ENCODE measurements around the gene CASQ2.
A peak's percentile ranks its signal among the peaks of the same experiment; 100 is the strongest.

Gene CASQ2

GRCh38 chr1:115670476-115671175 is 97.9 kb downstream of the CASQ2 start:
- intact Hi-C loops (cut with DNase I) = no loop called here
- DNase-seq = no peak

GRCh38 chr1:115669886-115670285 is 98.6 kb downstream of the CASQ2 start:
- no peak for DNase-seq
- intact Hi-C loops (cut with DNase I) = no loop called here

DNA sequence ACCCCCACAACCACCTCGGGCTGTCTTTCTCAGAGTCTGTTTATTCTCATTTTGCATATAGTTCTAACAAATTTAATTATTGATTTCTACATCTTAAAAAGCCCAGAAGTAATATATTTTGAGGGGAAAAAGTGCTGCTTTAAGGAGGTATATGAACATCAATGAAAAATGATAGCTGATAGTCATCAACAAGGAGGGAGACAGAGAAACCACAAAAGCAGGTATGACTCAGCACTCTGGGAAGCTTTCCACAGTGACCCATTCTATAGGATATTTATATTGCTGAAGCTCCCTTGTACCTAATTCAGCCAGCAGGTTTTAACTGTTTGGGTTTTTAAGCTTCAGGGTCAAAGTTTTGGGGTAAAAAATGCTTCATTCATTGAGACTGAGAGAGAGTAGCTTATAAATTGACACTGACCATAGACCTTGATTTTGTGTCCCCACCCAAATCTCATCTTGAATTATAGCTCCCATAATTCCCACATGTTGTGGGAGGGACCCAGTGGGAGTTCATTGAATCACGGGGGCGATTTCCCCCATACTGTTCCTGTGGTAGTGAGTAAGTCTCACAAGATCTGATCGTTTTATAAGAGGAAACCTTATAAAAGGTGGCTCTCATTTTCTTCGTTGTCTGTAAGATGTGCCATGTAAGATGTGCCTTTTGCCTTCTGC is 99.4 kb downstream of the CASQ2 start:
- intact Hi-C loops (cut with DNase I) = no loop called here
- DNase-seq = no peak

GRCh38 chr1:115668579-115668978 is 99.9 kb downstream of the CASQ2 start:
- intact Hi-C loops (cut with DNase I) = no loop called here
- DNase-seq = no peak

- peak in 3 of 10 donors; percentile 23 to 83 (median 26) for DNase-seq
- intact Hi-C loops (cut with DNase I) = no loop called here
These were observed 101.8 kb downstream of the CASQ2 start for GRCh38 chr1:115666702-115667101.

- no peak for DNase-seq
- intact Hi-C loops (cut with DNase I) = no loop called here
These were observed 102.3 kb downstream of the CASQ2 start for GRCh38 chr1:115666206-115666605.

GRCh38 chr1:115665319-115666096 is 103.0 kb downstream of the CASQ2 start:
- no peak for DNase-seq
- intact Hi-C loops (cut with DNase I) = no loop called here

GRCh38 chr1:115661157-115661556 is 107.4 kb downstream of the CASQ2 start:
- no peak for DNase-seq
- intact Hi-C loops (cut with DNase I) = no loop called here

DNA sequence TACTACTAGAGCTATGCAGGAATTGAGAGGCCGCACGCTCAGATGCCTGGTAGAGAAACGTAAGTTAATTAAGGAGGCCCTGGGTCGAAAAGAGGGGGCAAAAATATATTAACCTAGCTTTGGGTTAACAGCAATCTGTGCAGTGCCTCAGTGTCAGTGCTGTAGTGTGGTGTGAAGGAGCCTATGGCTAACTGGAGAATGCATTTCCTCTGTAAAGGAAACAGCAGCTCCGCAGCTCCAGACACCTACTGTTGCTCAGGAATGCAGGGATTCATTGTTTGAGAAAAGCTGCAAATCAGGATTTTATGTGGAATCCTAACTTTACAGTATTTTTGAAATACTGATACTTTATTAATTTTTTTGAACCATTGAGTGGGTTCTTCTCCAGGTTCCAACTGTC is 108.4 kb downstream of the CASQ2 start:
- intact Hi-C loops (cut with DNase I) = no loop called here
- DNase-seq = no peak

GRCh38 chr1:115658646-115659045 is 109.9 kb downstream of the CASQ2 start:
- intact Hi-C loops (cut with DNase I) = no loop called here
- peak in 1 of 10 donors; percentile 32 for DNase-seq

- DNase-seq = peak in 1 of 10 donors; percentile 22
- intact Hi-C loops (cut with DNase I) = no loop called here
These were observed 111.9 kb downstream of the CASQ2 start for GRCh38 chr1:115656461-115657077.

DNA sequence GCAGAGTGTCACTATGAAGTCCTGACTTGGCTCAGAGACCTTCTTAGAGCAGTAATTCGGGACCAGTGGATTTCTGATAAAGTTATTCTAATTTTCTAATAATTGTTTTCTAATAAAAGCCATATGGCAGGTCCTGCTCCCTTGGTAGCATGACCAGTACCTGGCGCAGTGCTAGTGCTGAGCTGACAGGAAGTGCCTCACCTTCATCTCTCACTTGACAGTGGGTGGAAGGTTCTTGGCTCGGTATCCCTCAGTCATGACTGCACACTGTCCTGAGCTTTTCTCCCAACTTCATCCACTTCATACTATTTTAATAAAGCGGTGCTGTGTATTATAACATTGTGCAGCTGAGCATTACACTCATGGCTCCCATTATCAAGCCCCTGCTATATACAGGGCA is 112.6 kb downstream of the CASQ2 start:
- intact Hi-C loops (cut with DNase I) = no loop called here
- no peak for DNase-seq

DNA sequence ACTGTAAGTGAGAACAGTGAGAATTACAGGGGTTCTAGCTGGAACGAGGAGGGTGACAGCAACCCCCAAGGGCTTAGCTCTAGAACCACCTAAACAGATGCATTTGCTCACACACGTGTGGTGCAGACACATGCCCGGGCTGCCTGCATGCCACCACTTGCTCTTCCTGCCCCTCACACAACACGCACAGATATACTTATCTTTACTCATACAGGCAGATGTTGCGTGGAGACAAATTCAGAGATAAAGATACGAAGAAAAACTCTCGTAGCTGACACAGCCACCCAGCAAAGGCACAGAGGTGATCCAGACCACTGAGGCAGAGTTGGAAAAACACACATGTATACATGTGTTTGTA is 113.2 kb downstream of the CASQ2 start:
- intact Hi-C loops (cut with DNase I) = no loop called here
- peak in 1 of 10 donors; percentile 17 for DNase-seq

DNA sequence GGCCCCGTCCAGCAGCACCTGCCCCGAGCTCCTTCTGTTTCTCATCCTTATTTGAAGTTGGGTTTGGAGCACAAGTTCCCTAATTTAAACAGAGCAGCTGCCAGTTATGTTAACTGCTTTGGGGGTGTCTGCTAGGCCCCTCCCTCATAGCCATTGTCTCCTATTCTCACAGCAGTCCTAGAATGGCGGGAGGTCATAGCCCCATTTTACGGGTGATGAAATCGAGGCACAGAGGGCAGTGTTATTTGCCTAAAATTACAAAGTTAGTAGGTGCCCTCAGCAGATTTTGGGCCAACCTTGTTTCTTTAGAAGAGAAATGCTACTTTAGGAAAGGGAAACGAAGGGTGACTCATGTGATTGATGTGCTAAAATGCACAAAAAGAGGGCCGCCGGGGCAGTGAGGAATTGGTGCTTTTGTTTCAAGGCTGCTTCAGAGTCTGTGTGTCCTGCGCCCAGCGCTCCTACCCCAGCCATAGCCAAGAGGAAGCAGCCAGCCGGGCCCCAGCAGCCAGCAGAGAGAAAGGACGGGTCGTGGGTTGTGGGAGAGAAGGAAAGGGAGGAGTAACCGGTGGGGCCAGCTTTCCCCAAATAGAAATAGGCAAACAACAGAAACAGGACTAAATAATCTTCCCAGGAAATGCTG is 113.7 kb downstream of the CASQ2 start:
- peak in 1 of 10 donors; percentile 85 for DNase-seq
- intact Hi-C loops (cut with DNase I) = no loop called here

DNA sequence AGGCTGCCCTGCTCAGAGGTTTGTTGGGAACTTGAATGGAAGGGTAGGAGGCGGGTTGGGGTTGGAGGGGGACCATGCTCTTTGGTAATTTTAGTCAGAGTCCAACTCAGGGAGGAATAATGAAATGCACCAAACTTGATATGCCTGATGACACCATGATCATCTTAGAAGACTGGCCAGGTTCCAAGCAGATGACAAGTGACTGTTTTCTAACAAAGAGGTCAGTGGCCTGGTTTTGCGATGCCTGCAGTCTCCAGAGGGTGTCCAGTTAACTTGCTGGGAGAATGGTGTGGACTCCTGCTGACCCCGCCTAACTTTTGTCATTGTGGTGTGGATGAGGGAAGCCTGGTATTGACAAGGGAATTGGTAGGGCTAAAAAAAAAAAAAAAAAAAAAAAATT is 114.4 kb downstream of the CASQ2 start:
- intact Hi-C loops (cut with DNase I) = no loop called here
- peak in 1 of 10 donors; percentile 33 for DNase-seq

- intact Hi-C loops (cut with DNase I) = no loop called here
- peak in 1 of 10 donors; percentile 21 for DNase-seq
These were observed 116.2 kb downstream of the CASQ2 start for GRCh38 chr1:115652236-115652788.

GRCh38 chr1:115651391-115651790 is 117.1 kb downstream of the CASQ2 start:
- no peak for DNase-seq
- intact Hi-C loops (cut with DNase I) = no loop called here

DNA sequence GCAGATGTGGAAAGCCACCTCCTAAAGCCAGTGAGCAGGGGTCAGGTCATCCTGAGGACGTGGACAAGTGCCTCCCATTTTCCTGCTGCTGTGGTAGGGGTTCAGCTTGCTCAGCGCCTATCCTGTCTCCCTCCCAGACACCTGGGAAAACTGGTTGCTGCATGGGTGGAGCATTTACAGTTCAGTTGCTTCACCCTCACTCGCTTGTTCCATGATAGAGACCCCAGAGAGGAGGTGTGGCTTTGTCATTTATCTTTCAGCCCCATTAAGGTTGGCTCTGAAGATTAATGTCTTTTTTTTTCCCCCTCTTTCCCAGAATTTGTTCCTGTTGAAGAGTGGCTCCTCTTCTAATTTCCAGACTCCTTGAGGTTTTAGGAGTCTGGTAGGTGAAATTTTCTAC is 117.6 kb downstream of the CASQ2 start:
- intact Hi-C loops (cut with DNase I) = no loop called here
- DNase-seq = no peak

All from posterior cingulate gyrus (tissue), 11 donors.